Heart left ventricle (tissue), 16 donors: ENCODE results near the gene CDC37L1. TPM values are rescaled to one million over a fixed set of nuclear protein-coding genes. Genes with fewer than 3 reads are reported as not detected.

Experiments
- ATAC-seq, 4 donors: fragments of 200-7000 bp; cut with Tn5 transposase; one replicate each; pipeline ENCODE4 v1.9.1; 2020 to 2022; ENCODE audit warnings: moderate library complexity in 4 of 4, mild to moderate bottlenecking in 3 of 4, moderate number of reproducible peaks in 1 of 4
- DNase-seq, 5 donors: peaks; one replicate each; pipeline ENCODE4 v3.0.0-alpha.2; 2020
- H3K27ac ChIP-seq, 12 donors: fragments of 200-600 bp; sonication (generic) in 4 of 12; one replicate each; pipeline versions ENCODE4 v1.5.0 to v1.8.0; 2016 to 2022; ENCODE audit warnings: mild to moderate bottlenecking in 2 of 12
- H3K27me3 ChIP-seq, 9 donors: fragments of 200-600 bp; sonication (generic) in 2 of 9; one replicate each; pipeline versions ENCODE4 v1.5.1 to v1.8.0; 2016 to 2022; ENCODE audit warnings: mild to moderate bottlenecking in 3 of 9
- H3K36me3 ChIP-seq, 9 donors: fragments of 200-600 bp; sonication (generic) in 2 of 9; one replicate each; pipeline versions ENCODE4 v1.5.0 to v1.8.0; 2018 to 2022; ENCODE audit warnings: mild to moderate bottlenecking in 2 of 9
- H3K4me1 ChIP-seq, 12 donors: fragments of 200-600 bp; sonication (generic) in 4 of 12; one replicate each; pipeline versions ENCODE4 v1.5.0 to v1.8.0; 2016 to 2022; ENCODE audit warnings: mild to moderate bottlenecking in 3 of 12
- H3K4me3 ChIP-seq, 12 donors: fragments of 200-600 bp; sonication (generic) in 4 of 12; one replicate each; pipeline versions ENCODE4 v1.5.0 to v1.8.0; 2017 to 2022; ENCODE audit warnings: mild to moderate bottlenecking in 9 of 12, moderate library complexity in 4 of 12
- H3K9me3 ChIP-seq, 12 donors: fragments of 200-600 bp; sonication (generic) in 4 of 12; one replicate each; pipeline versions ENCODE4 v1.5.0 to v1.8.0; 2016 to 2022; ENCODE audit warnings: mild to moderate bottlenecking in 1 of 12
- CTCF ChIP-seq, 12 donors: fragments of 200-600 bp; sonication (generic) in 4 of 12; IDR thresholded peaks; one replicate each; pipeline versions ENCODE4 v1.5.0 to v1.8.0; 2018 to 2022; ENCODE audit warnings: antibody characterized with exemption in 12 of 12, mild to moderate bottlenecking in 5 of 12
- POLR2A ChIP-seq, 2 donors: fragments of 450-650 bp; IDR thresholded peaks; one replicate each; pipeline ENCODE4 v1.6.1; 2017; ENCODE audit warnings: antibody characterized with exemption in 2 of 2, mild to moderate bottlenecking in 2 of 2, moderate library complexity in 2 of 2
- WGBS, 4 donors: extraction: QIAGEN DNeasy Blood & Tissue Kit in 2 of 4; methylation state at CpG; one replicate each; pipeline versions ENCODE4 v1.1.5 to v1.1.7; 2013 to 2018; 5-methylcytosine and 5-hydroxymethylcytosine counted together
- intact Hi-C, 10 donors: fragments of 100-400 bp; cut with DNase I; formaldehyde crosslinking; loops; one replicate each; pipeline versions ENCODE4 v1.11.1 to v1.14.2; 2022
- polyA plus RNA-seq, 2 donors: library from polyadenylated mRNA; stranded (reverse); fragments of 200-250 nt; gene quantifications; one replicate each; pipeline ENCODE4 v1.2.3, GENCODE V29; 2013
- total RNA-seq, 9 donors: library from RNA; depleted of rRNA in 2 of 9; stranded (reverse); fragments of >200 nt in 2 of 9; fragmentation: NEBNext Ultra II Directional in 3 of 9; extraction: Animal tissue kit (Norgen Biotek cat#: 25700) in 3 of 9; gene quantifications; one replicate each; pipeline versions ENCODE4 v1.1.0 to v1.2.4, GENCODE V29; 2016 to 2023
- donor health status: ischemic (EF 13 %, LVEDD 7.1; RV severe dilation, severe dysfunction).
- donor health status: healthy with polysubstance abuse.
- donor health status: DM: no; HTN: yes; CAD: no.
- donor health status: DM: no; HTN: no; CAD: no.
- donor health status: ischemic (EF 25% LVEDD 6.9; RV normal size, moderate dysfunction).
- donor health status: ischemic (EF 25% LVEDD 5.7; RV mildly dilated, moderate dysfunction).
- donor health status: healthy.
- donor health status: DM: yes; HTN: yes; CAD: no.
- donor health status: ischemic (EF 35%, LVEDD 5.7; RV mildly dilated, moderate dysfunction).
- donor health status: nonischemic (EF 11% LVEDD 7.7; RV severe dilation, severe dysfunction).
- donor health status: DM: yes; HTN: yes; CAD: no.
- donor health status: PGD.
- donor health status: ischemic (EF 29% LVEDD 5.4; RV normal size, mild dysfunction).
- donor health status: nonischemic (EF 23%, LVEDD 6.1; RV moderate dilation, normal function).

Gene CDC37L1
- total and polyA plus RNA-seq, 11 donors: 15.6 to 100 (median 34.9) TPM

GRCh38 chr9:4741365-4742089, 62.2 kb downstream of the CDC37L1 start:
- peak; percentile 33 to 65 (median 63) for ATAC-seq
- TF ChIP-seq POLR2A (IDR thresholded peaks at IDR 0.05): no peak
- TF ChIP-seq CTCF (IDR thresholded peaks at IDR 0.05): no peak
- Histone ChIP-seq H3K9me3 (no peaks in the 10 kb centered on the region), H3K4me1 (peaks cover 0 to 29% (median 15%) of the 10 kb centered on the region in 12 donors), H3K4me3 (peak overlapping the region; percentile 54 to 98 (median 89)), H3K27me3 (no peaks in the 10 kb centered on the region), H3K27ac (peak overlapping the region; percentile 90 to 97 (median 94)), H3K36me3 (no peaks in the 10 kb centered on the region)
- intact Hi-C loops: loop anchor here in 5 of 10 donors (1.0 to 10.0 kb wide), 8 partner anchors 53 to 703 kb away; partner anchors contain the start of genes PLPP6 (in 3 of the 5), CDC37L1 (in 2 of the 5), RCL1 (in 2 of the 5) and PLGRKT (in 1 of the 5)
- WGBS, 4 donors: 1 to 2% (median 2%) methylated on average over 47 to 54 of the region's 54 CpGs
- peak; percentile 40 to 75 (median 61) for DNase-seq

GRCh38 chr9:4742246-4742645, 62.9 kb downstream of the CDC37L1 start:
- WGBS, 4 donors: 34 to 48% (median 40%) methylated on average over 3 of the region's 3 CpGs
- intact Hi-C loops: loop anchor here in 5 of 10 donors (2.0 to 10.0 kb wide), 7 partner anchors 53 to 703 kb away; partner anchors contain the start of genes PLPP6 (in 3 of the 5), RCL1 (in 2 of the 5), CDC37L1 (in 1 of the 5) and PLGRKT (in 1 of the 5)
- no peak for TF ChIP-seq CTCF (IDR thresholded peaks at IDR 0.05)
- TF ChIP-seq POLR2A (IDR thresholded peaks at IDR 0.05): no peak

GRCh38 chr9:4743131-4743875, 63.9 kb downstream of the CDC37L1 start:
- no peaks in the 10 kb centered on the region for H3K9me3 ChIP-seq
- WGBS, 4 donors: 43 to 55% (median 53%) methylated on average over 5 of the region's 5 CpGs
- peaks cover 0 to 26% (median 14%) of the 10 kb centered on the region in 12 donors for H3K4me1 ChIP-seq
- intact Hi-C loops: loop anchor here in 5 of 10 donors (2.0 to 10.0 kb wide), 7 partner anchors 51 to 701 kb away; partner anchors contain the start of genes PLPP6 (in 3 of the 5), RCL1 (in 2 of the 5), CDC37L1 (in 1 of the 5) and PLGRKT (in 1 of the 5)
- no peaks in the 10 kb centered on the region for H3K36me3 ChIP-seq
- H3K27ac ChIP-seq: peak overlapping the region in 10 of 12 donors; percentile 11 to 96 (median 50)
- no peak overlapping the region for H3K4me3 ChIP-seq
- no peak for DNase-seq
- no peaks in the 10 kb centered on the region for H3K27me3 ChIP-seq
- no peak for TF ChIP-seq CTCF (IDR thresholded peaks at IDR 0.05)
- TF ChIP-seq POLR2A (IDR thresholded peaks at IDR 0.05): no peak
- ATAC-seq: peak in 1 of 4 donors; percentile 23

More at GRCh38 chr9:4742246-4742645, 62.9 kb downstream of the CDC37L1 start:
- Histone ChIP-seq H3K9me3 (no peaks in the 10 kb centered on the region), H3K4me1 (peaks cover 0 to 29% (median 15%) of the 10 kb centered on the region in 12 donors), H3K27me3 (no peaks in the 10 kb centered on the region), H3K27ac (peak overlapping the region; percentile 90 to 97 (median 94)), H3K36me3 (no peaks in the 10 kb centered on the region), H3K4me3 (peak overlapping the region; percentile 54 to 98 (median 89))
- ATAC-seq (no peak), DNase-seq (no peak)
